T-helper 1 cell treated with Interleukin-12 subunit alpha and Interleukin-12 subunit beta and Interleukin-4 antibody, amounts not matched to agents 30 ng/mL and 1 ng/mL, for 36 hours (primary cell): ENCODE data around the gene TBC1D22B. TPM values are rescaled to one million over a fixed set of nuclear protein-coding genes. Genes with fewer than 3 reads are reported as not detected.

Experiments used
- intact Hi-C: fragments of 100-400 bp; cut with micrococcal nuclease; formaldehyde crosslinking; loops from one replicate; pipeline ENCODE4 v1.15.1; 2024
- total RNA-seq: library from RNA; stranded (reverse); gene quantifications from 2 replicates; pipeline ENCODE4 v1.2.3, GENCODE V29; 2022

TBC1D22B gene
- 26.8 and 28.0 TPM in 2 replicates for total RNA-seq

GRCh38 chr6:37257634-37258404 is at the start of gene TBC1D22B, which contains the start of gene TMEM217:
Gene TBC1D22B (plus strand): TSS chr6:37257772. CDS start chr6:37257918, 146 bp downstream.
Gene TMEM217 (minus strand): TSS chr6:37258144. CDS start chr6:37219030, 39,114 bp downstream.
- intact Hi-C loops: loop anchor here (1.0 to 5.0 kb wide), 4 partner anchors 18 to 373 kb away; partner anchors contain the start of genes C6orf89 and CMTR1

GRCh38 chr6:37207903-37208456 is 49.6 kb upstream of the TBC1D22B start:
- intact Hi-C loops: loop anchor here (1.0 to 2.0 kb wide), 5 partner anchors 13 to 296 kb away; no protein-coding TSS in a partner anchor

GRCh38 chr6:37208793-37209192 is 48.8 kb upstream of the TBC1D22B start:
- intact Hi-C loops: loop anchor here (1.0 to 2.0 kb wide), 5 partner anchors 14 to 296 kb away; no protein-coding TSS in a partner anchor

- intact Hi-C loops: loop anchor here (1.0 to 2.0 kb wide), 8 partner anchors 15 to 443 kb away; partner anchors contain the start of gene C6orf89
Observed at GRCh38 chr6:37209461-37210205, 47.9 kb upstream of the TBC1D22B start.

GRCh38 chr6:37210313-37210968 is 47.1 kb upstream of the TBC1D22B start:
- intact Hi-C loops: loop anchor here (1.0 kb wide), 6 partner anchors 38 to 444 kb away; partner anchors contain the start of gene C6orf89

GRCh38 chr6:37212268-37212667 is 45.3 kb upstream of the TBC1D22B start:
- intact Hi-C loops: no loop called here

- intact Hi-C loops: no loop called here
Observed at GRCh38 chr6:37218061-37218460, 39.5 kb upstream of the TBC1D22B start.

GRCh38 chr6:37218511-37218910 is 39.1 kb upstream of the TBC1D22B start:
- intact Hi-C loops: no loop called here

GRCh38 chr6:37221585-37222124 is 35.9 kb upstream of the TBC1D22B start:
- intact Hi-C loops: loop anchor here (1.0 to 10.0 kb wide), 6 partner anchors 36 to 473 kb away; partner anchors contain the start of genes MDGA1 and TBC1D22B

- intact Hi-C loops: loop anchor here (1.0 to 10.0 kb wide), 6 partner anchors 35 to 472 kb away; partner anchors contain the start of genes MDGA1 and TBC1D22B
Observed at GRCh38 chr6:37222125-37222967, 35.2 kb upstream of the TBC1D22B start.

- intact Hi-C loops: loop anchor here (1.0 to 10.0 kb wide), 6 partner anchors 34 to 472 kb away; partner anchors contain the start of genes MDGA1 and TBC1D22B
Observed at GRCh38 chr6:37222992-37223391, 34.6 kb upstream of the TBC1D22B start.

GRCh38 chr6:37225350-37226169 is 32.0 kb upstream of the TBC1D22B start:
- intact Hi-C loops: loop anchor here (10.0 kb wide), 1 partner anchor 469 kb away; the partner anchor contains the start of gene MDGA1

- intact Hi-C loops: no loop called here
Observed at GRCh38 chr6:37230104-37230503, 27.5 kb upstream of the TBC1D22B start.

- intact Hi-C loops: no loop called here
Observed at GRCh38 chr6:37232430-37233017, 25.0 kb upstream of the TBC1D22B start.

GRCh38 chr6:37233541-37233940 is 24.0 kb upstream of the TBC1D22B start:
- intact Hi-C loops: no loop called here

GRCh38 chr6:37236921-37237320 is 20.7 kb upstream of the TBC1D22B start:
- intact Hi-C loops: no loop called here

GRCh38 chr6:37237789-37238188 is 19.8 kb upstream of the TBC1D22B start:
- intact Hi-C loops: no loop called here

GRCh38 chr6:37238381-37238780 is 19.2 kb upstream of the TBC1D22B start:
- intact Hi-C loops: no loop called here
